ENCODE results near the gene UBE3A. TPM values are rescaled to one million over a fixed set of nuclear protein-coding genes. Genes with fewer than 3 reads are reported as not detected.

UBE3A gene
- total RNA-seq, 1 experiment from 2014 or later = 104 TPM

- ChIA-PET POLR2A (no interaction called here), CTCF (no interaction called here), RAD21 (ENCODE audit: low non-redundant PET in 1 of 2, low total read pairs in 2 of 2, uncharacterized antibody in 2 of 2, unreplicated experiment in 2 of 2) (no interaction called here)
- no peak for TF ChIP-seq JUND (IDR thresholded peaks at IDR 0.05)
- no peak for TF ChIP-seq POLR2AphosphoS5 (IDR thresholded peaks at IDR 0.05; ENCODE audit: low read depth, low read length)
- TF ChIP-seq ELF1 (IDR thresholded peaks at IDR 0.05; ENCODE audit: borderline replicate concordance, low read depth) = no peak
- TF ChIP-seq REST (IDR thresholded peaks at IDR 0.05; ENCODE audit: low read depth) = no peak
- TF ChIP-seq RAD21 (IDR thresholded peaks at IDR 0.05; ENCODE audit: low read depth) = no peak
- TF ChIP-seq, protein P1, sequence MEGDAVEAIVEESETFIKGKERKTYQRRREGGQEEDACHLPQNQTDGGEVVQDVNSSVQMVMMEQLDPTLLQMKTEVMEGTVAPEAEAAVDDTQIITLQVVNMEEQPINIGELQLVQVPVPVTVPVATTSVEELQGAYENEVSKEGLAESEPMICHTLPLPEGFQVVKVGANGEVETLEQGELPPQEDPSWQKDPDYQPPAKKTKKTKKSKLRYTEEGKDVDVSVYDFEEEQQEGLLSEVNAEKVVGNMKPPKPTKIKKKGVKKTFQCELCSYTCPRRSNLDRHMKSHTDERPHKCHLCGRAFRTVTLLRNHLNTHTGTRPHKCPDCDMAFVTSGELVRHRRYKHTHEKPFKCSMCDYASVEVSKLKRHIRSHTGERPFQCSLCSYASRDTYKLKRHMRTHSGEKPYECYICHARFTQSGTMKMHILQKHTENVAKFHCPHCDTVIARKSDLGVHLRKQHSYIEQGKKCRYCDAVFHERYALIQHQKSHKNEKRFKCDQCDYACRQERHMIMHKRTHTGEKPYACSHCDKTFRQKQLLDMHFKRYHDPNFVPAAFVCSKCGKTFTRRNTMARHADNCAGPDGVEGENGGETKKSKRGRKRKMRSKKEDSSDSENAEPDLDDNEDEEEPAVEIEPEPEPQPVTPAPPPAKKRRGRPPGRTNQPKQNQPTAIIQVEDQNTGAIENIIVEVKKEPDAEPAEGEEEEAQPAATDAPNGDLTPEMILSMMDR (IDR thresholded peaks at IDR 0.05 in 2 of 3, conservative IDR thresholded peaks at IDR 0.05 in 1 of 3; ENCODE audit: borderline replicate concordance in 1 of 3, insufficient read depth in 1 of 3, low read depth in 2 of 3, low read length in 2 of 3) = no peak
- no peak for TF ChIP-seq POLR2A (IDR thresholded peaks at IDR 0.05; ENCODE audit: borderline replicate concordance, extremely low read depth, insufficient read depth, insufficient read length)
- no peak for TF ChIP-seq ZBTB33 (IDR thresholded peaks at IDR 0.05; ENCODE audit: extremely low read depth, insufficient replicate concordance, low read length)
- TF ChIP-seq FOSL1 (IDR thresholded peaks at IDR 0.05; ENCODE audit: low read depth) = no peak
- TF ChIP-seq SRF (IDR thresholded peaks at IDR 0.05; ENCODE audit: low read depth) = no peak
- TF ChIP-seq EZH2phosphoT487 (IDR thresholded peaks at IDR 0.05; ENCODE audit: borderline replicate concordance) = no peak
- TF ChIP-seq MAX (IDR thresholded peaks at IDR 0.05) = no peak
- no TSS peak for BruUV-seq (replicated peaks)
- Histone ChIP-seq H3K36me3 (ENCODE audit: control insufficient read depth in 1 of 2, insufficient read depth in 2 of 2, low read length in 2 of 2) (no peaks in the 10 kb centered on the region; a peak in 1 of 4 replicates), H3K27ac (ENCODE audit: low read depth, low read length) (no peak overlapping the region), H3K4me1 (ENCODE audit: control insufficient read depth in 1 of 2, insufficient read depth in 2 of 2, low read length in 2 of 2) (no peaks in the 10 kb centered on the region), H3K4me3 (replicated peaks in 1 of 2; ENCODE audit: low read depth in 1 of 2, low read length in 2 of 2) (no peak overlapping the region), H2AFZ (ENCODE audit: low read depth, low read length, poor library complexity, severe bottlenecking) (no peak overlapping the region), H3K9me3 (ENCODE audit: control insufficient read depth in 1 of 2, insufficient read depth in 1 of 2, low read depth in 1 of 2, low read length in 2 of 2) (no peaks in the 10 kb centered on the region; a peak in 1 of 4 replicates), H3K4me2 (ENCODE audit: low read length) (no peak overlapping the region), H3K27me3 (ENCODE audit: insufficient read depth, low read length) (no peaks in the 10 kb centered on the region), H3K9me2 (ENCODE audit: insufficient read depth) (no peaks in the 10 kb centered on the region), H4K20me1 (ENCODE audit: insufficient read depth) (peaks cover 13% of the 10 kb centered on the region), H3K9ac (ENCODE audit: low read length) (no peak overlapping the region), H3K79me2 (ENCODE audit: insufficient read depth, low read length) (peaks cover 100% of the 10 kb centered on the region)
- ATAC-seq = no peak
- DNase-seq (ENCODE audit: low read depth, low spot score) = no peak
- intact Hi-C loops (cut with micrococcal nuclease) = no loop called here
Observed at GRCh38 chr15:25422021-25422420, 16.8 kb downstream of the UBE3A start.
